SJSA1 (cell line): Measurements from ENCODE around the gene FKBP8. TPM values are rescaled to one million over a fixed set of nuclear protein-coding genes. Genes with fewer than 3 reads are reported as not detected.
"Not testable (repeated sequence)": the region's sequence is repeated elsewhere in the genome, so short reads cannot be mapped to it uniquely, and the experiment has no call there.

ENCODE experiments used
- DNase-seq, 2 experiments: peaks; one replicate each; pipeline ENCODE4 v3.0.0-alpha.2; 2015 to 2020; ENCODE audit warnings: low spot score in 2 of 2, low read depth in 1 of 2
- H3K27ac ChIP-seq: fragments of 250-450 bp; sonication (Bioruptor Pico); 2 replicates; pipeline ENCODE4 v1.5.1; 2020; ENCODE audit warnings: mild to moderate bottlenecking, moderate library complexity
- H3K27me3 ChIP-seq: fragments of 250-450 bp; sonication (Bioruptor Pico); replicated peaks from 2 replicates; pipeline ENCODE4 v1.5.1; 2020; ENCODE audit warnings: mild to moderate bottlenecking, moderate library complexity
- H3K36me3 ChIP-seq: fragments of 250-450 bp; sonication (Bioruptor Pico); 2 replicates; pipeline ENCODE4 v1.5.1; 2020; ENCODE audit warnings: mild to moderate bottlenecking
- H3K4me1 ChIP-seq: fragments of 250-450 bp; sonication (Bioruptor Pico); replicated peaks from 2 replicates; pipeline ENCODE4 v1.6.1; 2021; ENCODE audit warnings: mild to moderate bottlenecking
- H3K4me3 ChIP-seq: fragments of 250-450 bp; sonication (Bioruptor Pico); 2 replicates; pipeline ENCODE4 v1.5.1; 2020; ENCODE audit warnings: mild to moderate bottlenecking
- H3K9me3 ChIP-seq: fragments of 250-450 bp; sonication (Bioruptor Pico); replicated peaks from 2 replicates; pipeline ENCODE4 v1.5.1; 2020; ENCODE audit warnings: mild to moderate bottlenecking
- total RNA-seq: library from RNA; depleted of rRNA; stranded (reverse); fragments of >200 nt; shearing (Covaris generic); gene quantifications from 2 replicates; pipeline ENCODE4 v1.2.3, GENCODE V29; 2014; rRNA removed

Gene FKBP8
- total RNA-seq: 212 and 288 TPM in 2 replicates

DNA sequence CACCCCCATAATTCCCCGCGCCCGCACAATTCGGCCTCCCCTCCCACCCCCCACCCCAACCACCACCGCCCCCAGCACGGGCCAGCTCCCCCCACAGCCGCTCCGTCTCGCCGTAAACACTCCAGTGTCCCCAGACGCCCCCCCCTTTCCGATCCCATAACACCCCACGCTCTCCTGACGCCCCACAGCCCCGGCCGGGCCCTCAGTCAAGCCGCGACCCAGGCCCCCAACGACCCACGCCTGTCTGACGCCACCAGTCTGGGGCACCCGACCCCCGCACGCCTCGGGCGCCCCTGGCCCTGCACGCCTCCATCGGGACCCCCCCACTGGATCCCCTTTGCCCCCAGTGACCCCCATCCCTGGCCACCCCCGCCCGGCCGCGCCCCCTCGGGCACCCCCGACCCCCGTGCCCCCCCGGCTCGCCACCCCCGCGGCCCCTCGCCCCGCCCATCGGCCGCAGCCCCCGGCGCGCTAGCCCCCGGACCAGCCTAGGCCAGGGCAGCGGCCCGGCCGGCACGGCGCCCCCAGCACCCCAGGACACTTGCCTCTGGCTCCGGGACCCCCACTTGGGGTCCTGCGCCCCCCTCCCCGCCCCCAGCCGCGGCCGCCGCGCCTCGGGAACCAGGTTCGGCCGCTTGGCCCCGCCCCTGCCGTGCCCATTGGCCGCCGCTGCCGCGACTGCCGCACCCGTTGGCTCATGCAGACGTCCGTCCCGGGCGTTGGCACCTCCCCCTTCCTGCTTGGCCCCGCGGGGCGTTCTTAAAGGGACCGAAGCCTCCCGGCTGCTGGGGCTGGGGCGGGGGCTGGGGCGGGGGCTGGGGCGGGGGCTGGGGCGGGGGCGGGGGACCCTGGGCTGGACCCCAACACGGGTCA, at the start of gene FKBP8:
FKBP8 (minus strand) TSS at position 633 of the 873 bp plus-strand sequence. CDS start 1,603 bp downstream, outside the sequence.
- Histone ChIP-seq H3K27me3 (no peaks in the 10 kb centered on the region), H3K27ac (no peak within 1 kb of the TSS), H3K4me3 (peak within 1 kb of the TSS; percentile 47), H3K36me3 (peaks cover 31% of the 10 kb centered on the region), H3K4me1 (peaks cover 10% of the 10 kb centered on the region), H3K9me3 (no peaks in the 10 kb centered on the region)
- DNase-seq: peak; percentile 70 to 90

DNA sequence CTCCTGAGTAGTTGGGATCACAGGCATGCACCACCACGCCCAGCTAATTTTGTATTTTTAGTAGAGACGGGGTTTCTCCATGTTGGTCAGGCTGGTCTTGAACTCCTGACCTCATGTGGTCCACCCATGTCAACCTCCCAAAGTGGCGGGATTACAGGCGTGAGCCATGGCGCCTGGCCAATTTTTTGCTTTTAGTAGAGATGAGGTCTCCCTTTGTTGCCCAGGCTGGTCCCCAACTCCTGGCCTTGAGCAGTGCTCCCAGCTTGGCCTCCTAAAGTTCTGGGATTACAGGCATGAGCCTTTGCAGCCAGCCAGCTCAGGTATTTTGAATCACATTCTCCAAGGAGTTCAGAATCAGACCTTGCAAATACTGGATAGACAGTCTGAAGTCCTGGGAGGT, 49.4 kb upstream of the FKBP8 start:
- H3K27me3 ChIP-seq, H3K27ac ChIP-seq, H3K4me3 ChIP-seq, H3K9me3 ChIP-seq, DNase-seq: not testable (repeated sequence)
- Histone ChIP-seq H3K36me3 (peaks cover 21% of the 10 kb centered on the region), H3K4me1 (peaks cover 29% of the 10 kb centered on the region)

DNA sequence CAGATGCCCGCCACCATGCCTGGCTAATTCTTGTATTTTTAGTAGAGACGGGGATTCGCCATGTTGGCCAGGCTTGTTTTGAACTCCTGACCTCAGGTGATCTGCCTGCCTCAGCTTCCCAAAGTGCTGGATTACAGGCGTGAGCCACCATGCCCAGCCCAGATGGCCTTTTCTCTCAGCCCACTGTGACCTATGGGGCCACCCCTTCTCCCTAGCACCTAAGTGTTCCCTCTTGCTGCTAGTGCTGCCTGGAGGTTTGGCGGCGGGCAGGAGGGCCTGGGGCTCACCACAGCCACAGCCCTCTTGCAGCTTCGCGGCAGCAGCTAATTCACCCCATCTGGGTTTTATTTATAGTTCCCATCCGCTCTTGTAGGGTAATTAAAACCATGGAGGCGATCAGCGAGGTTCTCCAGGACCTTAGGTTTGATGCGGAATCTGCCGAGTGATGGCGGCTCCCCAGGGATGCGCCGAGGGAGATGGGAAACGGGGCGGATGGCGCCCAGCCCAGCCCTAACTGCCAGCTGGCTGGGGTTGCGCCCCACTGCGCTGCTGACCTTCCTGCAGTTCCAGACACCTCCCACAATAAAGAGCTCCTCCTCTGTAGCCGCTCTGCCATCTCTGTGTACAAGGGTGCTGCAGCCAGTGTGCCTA, 48.5 kb upstream of the FKBP8 start:
- no peaks in the 10 kb centered on the region for H3K9me3 ChIP-seq
- no peak overlapping the region for H3K4me3 ChIP-seq
- H3K4me1 ChIP-seq: peaks cover 31% of the 10 kb centered on the region
- no peak for DNase-seq
- no peak overlapping the region for H3K27ac ChIP-seq
- H3K36me3 ChIP-seq: peaks cover 21% of the 10 kb centered on the region
- H3K27me3 ChIP-seq: no peaks in the 10 kb centered on the region

DNA sequence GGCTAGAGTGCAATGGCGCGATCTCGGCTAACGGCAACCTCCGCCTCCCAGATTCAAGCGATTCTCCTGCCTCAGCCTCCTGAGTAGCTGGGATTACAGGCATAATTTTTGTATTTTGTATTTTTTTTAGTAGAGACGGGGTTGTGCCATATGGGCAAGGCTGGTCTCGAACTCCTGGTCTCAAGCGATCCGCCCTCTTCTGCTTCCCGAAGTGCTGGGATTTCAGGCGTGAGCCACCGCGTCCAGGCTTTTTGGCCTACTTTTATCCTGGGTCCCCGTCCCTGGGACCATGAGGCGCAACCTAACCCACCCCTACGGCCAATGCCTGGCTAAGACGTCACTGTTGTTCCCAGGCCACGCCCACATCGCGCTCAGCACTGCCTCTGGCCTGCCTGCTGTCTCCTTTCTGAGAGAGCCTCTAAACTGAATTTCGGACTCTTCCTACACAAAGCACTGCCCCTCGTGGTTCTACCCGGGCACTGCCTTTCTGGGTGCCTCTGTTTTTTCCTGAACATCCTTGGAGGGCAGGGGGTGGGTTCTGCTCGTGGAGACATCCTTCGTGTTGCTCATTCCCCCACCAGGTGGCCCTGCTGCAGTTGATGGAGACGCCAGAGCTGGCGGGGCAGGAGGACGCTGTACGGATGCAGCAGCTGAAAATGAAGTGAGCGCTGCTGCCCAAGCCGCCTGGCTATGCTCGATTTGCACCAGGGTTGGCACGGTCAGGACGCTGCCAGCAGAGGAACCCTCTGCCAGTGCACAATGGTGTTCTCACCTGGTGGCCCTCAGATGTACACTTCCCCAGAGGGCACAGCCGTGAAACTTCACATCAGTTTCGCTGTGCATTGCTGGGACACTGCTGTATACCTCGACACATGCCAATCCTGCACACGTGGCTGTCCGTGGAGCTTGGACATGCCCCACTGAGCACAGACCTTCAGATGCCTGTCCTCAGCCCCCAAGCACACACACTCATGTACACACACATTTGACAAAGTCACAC, 47.2 kb upstream of the FKBP8 start:
- Histone ChIP-seq H3K9me3 (no peaks in the 10 kb centered on the region), H3K27ac (no peak overlapping the region), H3K36me3 (peaks cover 21% of the 10 kb centered on the region), H3K4me3 (no peak overlapping the region), H3K27me3 (no peaks in the 10 kb centered on the region), H3K4me1 (peaks cover 31% of the 10 kb centered on the region)
- DNase-seq: no peak

DNA sequence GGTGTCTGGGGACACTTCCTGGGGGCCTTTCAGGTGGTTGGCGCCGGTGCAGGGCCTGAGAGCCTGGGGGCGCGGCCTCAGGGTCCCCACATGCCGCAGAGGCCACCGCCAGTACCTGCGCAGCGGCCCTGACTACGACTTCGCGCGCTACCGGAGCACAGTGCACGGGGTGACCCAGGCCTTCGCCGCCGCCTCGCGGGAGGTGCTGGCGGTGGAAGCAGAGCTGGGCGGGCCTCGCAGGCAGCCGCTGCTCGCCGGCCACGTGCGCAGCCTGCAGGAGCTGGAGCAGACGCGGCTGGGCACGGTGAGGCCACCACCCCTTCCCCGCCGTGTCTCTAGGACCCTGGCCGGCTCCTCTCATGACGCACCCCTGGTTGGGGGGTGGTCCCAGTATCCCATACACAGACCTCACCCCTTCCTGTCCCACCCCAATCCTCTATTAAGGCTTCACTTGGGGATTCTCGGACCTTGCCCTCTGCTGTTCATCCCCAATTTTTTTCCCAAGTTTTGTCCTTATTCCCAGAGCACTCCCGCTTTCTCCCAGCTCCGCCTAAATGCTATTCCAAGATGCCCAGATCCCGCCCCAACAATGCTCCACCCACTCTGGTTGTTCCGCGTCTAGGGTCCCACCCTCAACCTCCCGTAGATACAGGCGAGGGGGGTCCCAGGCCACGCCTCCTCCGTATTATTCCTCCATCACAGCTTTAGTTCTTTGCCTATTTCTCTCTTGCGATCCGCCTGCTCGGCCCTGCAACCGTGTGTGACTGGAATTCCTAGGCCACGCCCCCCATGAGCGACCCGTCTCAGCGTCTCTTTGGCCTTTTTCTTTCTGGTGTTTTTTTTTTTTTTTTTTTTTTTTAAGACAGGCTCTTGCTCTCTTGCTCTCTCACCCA, 46.3 kb upstream of the FKBP8 start:
- H3K36me3 ChIP-seq: peaks cover 21% of the 10 kb centered on the region
- H3K27ac ChIP-seq: peak overlapping the region; percentile 43
- no peaks in the 10 kb centered on the region for H3K27me3 ChIP-seq
- peaks cover 29% of the 10 kb centered on the region for H3K4me1 ChIP-seq
- H3K9me3 ChIP-seq: no peaks in the 10 kb centered on the region
- DNase-seq: peak in 1 of 2 experiments; percentile 67
- H3K4me3 ChIP-seq: peak overlapping the region; percentile 88

DNA sequence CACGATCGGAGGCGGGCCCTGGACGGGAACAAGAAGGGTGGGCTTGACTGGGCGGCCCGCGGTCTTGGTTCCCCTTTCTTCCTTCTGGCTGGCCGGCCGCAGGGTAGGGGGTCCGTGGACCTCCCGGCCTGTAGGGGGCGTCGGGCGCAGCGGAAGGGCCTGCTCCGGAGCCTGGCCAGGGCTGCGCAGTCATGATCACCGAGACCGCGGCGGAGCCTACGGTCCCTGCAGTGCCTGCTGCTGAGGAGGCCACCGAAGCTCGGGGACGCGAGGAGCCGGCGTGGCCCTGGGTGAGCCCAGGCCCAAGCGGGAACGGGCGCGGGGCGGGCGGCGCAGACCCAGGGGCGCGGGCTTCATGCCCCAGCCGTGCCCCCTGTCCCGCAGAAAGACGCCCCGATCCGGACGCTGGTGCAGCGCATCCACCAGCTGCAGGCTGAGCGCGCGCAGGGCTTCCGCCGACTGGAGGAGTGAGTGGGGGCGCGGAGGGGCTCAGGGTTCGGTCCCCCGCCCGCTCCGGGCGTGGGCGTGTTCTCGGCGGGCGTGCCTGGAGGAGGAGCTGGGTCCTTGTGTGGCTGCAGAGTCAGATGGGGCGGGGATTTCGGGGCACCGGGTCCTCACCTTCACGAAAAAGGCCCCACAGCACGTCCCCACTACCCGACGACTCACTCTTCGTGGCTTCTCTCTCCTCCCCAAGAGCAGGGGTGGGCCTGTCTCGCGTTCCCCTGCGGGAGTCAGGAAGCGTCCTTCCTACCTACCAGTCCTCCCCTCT, 45.4 kb upstream of the FKBP8 start, which contains the start of gene REX1BD:
REX1BD (plus strand) TSS at position 188 of the 769 bp plus-strand sequence; CDS start at position 192, 4 bp downstream.
- H3K9me3 ChIP-seq: no peaks in the 10 kb centered on the region
- no peaks in the 10 kb centered on the region for H3K27me3 ChIP-seq
- peak within 1 kb of the TSS; percentile 43 for H3K27ac ChIP-seq
- DNase-seq: peak; percentile 85 to 88
- peak within 1 kb of the TSS; percentile 88 for H3K4me3 ChIP-seq
- peaks cover 21% of the 10 kb centered on the region for H3K36me3 ChIP-seq
- peaks cover 23% of the 10 kb centered on the region for H3K4me1 ChIP-seq

DNA sequence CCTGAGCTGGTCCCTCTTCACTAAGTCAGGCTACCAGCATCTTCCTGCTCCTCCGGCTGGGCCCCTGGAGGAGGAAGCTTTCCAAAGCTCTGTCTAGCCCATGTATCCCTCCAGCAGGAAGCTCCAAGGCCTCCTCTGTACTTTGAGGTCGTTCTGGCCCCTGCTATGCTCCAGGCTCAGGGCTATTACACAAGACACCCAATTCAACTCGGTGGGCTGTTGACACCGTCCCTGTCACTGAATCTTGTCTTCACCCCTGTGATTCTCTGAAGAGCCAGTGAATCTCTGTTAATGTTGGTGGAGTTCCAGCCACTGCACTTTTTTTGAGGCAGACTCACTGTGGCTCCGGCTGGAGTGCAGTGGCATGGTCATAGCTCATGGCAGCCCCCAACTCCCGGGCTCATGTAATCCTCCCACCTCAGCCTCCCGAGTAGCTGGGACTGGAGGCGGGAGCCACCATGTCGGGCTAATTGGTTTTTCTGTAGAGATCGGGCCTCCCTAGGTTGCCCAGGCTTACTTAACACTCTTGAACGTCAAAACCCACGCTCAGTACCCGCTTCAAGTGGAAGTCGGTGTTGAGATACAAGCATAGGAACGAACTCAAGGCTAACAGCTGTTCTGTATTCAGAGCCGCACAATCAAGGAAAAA, 44.7 kb upstream of the FKBP8 start:
- H3K27me3 ChIP-seq: no peaks in the 10 kb centered on the region
- no peaks in the 10 kb centered on the region for H3K9me3 ChIP-seq
- H3K4me3 ChIP-seq: peak overlapping the region; percentile 88
- peaks cover 21% of the 10 kb centered on the region for H3K36me3 ChIP-seq
- H3K27ac ChIP-seq: no peak overlapping the region
- peaks cover 23% of the 10 kb centered on the region for H3K4me1 ChIP-seq
- DNase-seq: no peak

DNA sequence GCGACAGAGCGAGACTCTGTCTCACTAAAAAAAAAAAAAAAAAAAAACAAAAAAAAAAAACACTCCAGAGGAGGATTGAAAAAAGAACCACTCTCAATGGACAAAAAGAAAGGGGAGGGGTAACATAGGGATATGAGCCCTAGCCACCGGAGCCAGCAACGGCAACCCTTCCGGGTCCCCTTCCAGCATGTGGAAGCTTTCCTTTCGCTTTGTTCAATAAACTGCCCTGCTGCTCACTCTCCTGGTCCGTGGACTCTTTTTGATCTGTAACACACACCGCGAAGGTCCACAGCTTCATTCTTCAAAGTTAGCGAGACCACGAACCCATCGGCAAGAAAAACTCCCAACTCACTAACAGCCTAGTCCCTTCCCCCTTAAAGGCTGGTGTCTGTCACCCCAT, 44.2 kb upstream of the FKBP8 start:
- no peaks in the 10 kb centered on the region for H3K27me3 ChIP-seq
- no peak overlapping the region for H3K4me3 ChIP-seq
- no peak overlapping the region for H3K27ac ChIP-seq
- peaks cover 21% of the 10 kb centered on the region for H3K36me3 ChIP-seq
- H3K4me1 ChIP-seq: peaks cover 23% of the 10 kb centered on the region
- DNase-seq: no peak
- no peaks in the 10 kb centered on the region for H3K9me3 ChIP-seq

DNA sequence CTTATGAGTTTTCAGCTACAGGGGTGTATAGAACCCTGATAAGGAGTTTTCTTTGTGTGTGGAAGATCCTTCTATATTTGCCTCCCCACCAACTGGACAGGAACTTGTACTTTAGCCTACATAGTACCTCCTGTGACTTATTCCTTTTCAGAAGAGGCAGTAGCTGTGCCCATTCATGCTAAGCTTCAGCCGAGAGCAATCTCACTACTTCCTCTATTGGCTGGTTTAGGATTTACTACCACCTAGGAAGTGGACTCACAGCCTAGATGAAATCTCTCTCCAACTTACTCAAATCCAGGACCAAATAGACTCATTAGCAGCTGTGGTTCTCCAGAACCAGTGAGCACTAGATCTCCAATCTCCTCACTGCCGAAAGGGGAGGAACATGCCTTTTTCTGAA, 42.9 kb upstream of the FKBP8 start:
- H3K4me3 ChIP-seq: no peak overlapping the region
- peaks cover 23% of the 10 kb centered on the region for H3K4me1 ChIP-seq
- H3K27ac ChIP-seq: no peak overlapping the region
- H3K27me3 ChIP-seq: no peaks in the 10 kb centered on the region
- peaks cover 15% of the 10 kb centered on the region for H3K36me3 ChIP-seq
- H3K9me3 ChIP-seq: no peaks in the 10 kb centered on the region
- DNase-seq: no peak

DNA sequence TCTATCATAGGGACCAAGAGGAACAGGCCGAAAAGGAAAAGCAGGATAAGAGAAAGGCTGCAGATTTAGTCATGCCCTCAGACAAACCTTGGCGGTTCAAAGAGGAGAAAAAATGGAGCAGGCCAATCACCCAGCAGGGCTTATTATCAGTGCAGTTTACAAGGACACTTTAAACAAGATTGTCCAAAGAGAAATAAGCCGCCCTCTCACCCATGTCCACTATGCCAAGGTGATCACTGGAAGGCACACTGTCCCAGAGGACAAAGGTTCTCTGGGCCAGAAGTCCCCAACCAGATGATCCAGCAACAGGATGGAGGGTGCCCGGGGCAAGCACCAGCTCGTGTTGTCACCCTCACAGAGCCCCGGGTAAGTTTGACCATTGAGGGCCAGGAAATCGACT, 36.9 kb upstream of the FKBP8 start:
- no peaks in the 10 kb centered on the region for H3K9me3 ChIP-seq
- no peaks in the 10 kb centered on the region for H3K4me1 ChIP-seq
- no peak overlapping the region for H3K27ac ChIP-seq
- no peak for DNase-seq
- no peak overlapping the region for H3K4me3 ChIP-seq
- H3K36me3 ChIP-seq: peaks cover 29% of the 10 kb centered on the region
- no peaks in the 10 kb centered on the region for H3K27me3 ChIP-seq

DNA sequence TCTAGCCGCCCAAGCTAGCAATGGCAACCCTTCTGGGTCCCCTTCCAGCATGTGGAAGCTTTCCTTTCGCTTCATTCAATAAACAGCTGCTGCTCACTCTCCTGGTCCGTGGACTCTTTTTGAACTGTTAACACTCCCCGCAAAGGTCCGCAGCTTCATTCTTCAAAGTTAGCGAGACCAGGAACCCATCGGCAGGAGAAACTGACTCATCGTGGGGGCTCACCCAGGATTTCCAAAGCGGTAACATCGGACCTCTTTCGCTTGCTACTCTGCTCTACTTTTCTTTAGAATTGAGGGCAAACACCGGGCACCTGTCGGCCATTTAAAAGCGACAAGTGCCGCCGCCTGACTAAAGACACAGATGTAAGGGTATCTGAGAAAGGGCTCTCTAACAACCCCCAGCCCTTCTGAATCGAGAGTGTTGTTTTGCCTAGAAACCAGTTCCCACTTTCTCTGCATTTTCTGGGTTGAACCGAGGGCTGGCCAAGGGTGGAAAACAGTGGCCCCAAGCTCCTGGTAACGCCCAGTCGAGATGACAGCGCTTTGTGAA, 34.1 kb upstream of the FKBP8 start:
- Histone ChIP-seq H3K27ac (no peak overlapping the region), H3K4me1 (peaks cover 12% of the 10 kb centered on the region), H3K36me3 (peaks cover 58% of the 10 kb centered on the region), H3K9me3 (no peaks in the 10 kb centered on the region), H3K4me3 (no peak overlapping the region), H3K27me3 (no peaks in the 10 kb centered on the region)
- DNase-seq: no peak
